ENCODE results near the gene RUSC1.

The RUSC1 gene

GRCh38 chr1:155295183-155295941, 25.3 kb upstream of the RUSC1 start:
- DNase-seq = no peak

GRCh38 chr1:155295942-155296267, 24.8 kb upstream of the RUSC1 start:
- no peak for DNase-seq

DNA sequence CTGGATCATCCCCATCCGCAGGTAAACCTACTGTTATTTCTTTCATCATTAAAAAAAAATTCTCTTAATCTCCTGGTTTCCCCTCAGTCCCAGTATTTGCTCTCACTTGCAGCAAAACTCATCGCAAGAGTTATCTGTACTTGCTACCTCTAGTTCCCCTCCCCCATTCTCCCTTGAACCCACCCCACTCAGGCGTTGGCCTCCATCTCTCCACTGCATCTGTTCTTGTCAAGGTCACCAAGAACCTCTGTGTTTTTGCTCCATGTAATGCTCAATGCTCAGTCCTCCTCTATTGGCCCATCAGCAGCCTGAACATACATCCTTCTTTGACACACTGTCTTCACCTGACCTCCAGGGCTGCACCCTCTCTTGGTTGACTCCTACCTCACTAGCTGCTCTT, 24.0 kb upstream of the RUSC1 start:
- DNase-seq = no peak

DNA sequence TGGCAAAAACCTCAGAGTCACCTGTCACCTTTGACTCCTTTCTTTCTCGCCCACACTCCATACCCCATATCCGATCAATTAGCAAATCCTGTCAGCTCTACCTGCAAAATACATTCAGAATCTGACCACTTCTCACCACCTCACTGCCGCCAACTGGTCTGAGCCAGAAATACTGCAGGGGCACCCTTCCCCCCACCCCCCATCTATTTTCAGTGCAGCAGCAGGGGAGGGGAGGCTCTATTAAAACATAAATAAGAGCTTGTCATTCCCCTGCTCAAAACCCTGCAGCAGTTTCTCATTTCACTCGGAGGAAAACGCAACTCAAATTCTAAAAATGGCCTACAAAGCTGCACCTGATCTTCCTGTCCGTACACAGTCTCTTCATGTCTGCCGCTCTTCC, 23.3 kb upstream of the RUSC1 start:
- no peak for DNase-seq

- DNase-seq = no peak
These were observed 20.7 kb upstream of the RUSC1 start for GRCh38 chr1:155300024-155300423.

GRCh38 chr1:155300553-155301329, 20.0 kb upstream of the RUSC1 start:
- no peak for DNase-seq

- DNase-seq = no peak
These were observed 19.3 kb upstream of the RUSC1 start, which contains the start of gene PKLR for GRCh38 chr1:155301342-155301841. PKLR (minus strand) TSS chr1:155301438; CDS start chr1:155301395, 43 bp downstream.

DNA sequence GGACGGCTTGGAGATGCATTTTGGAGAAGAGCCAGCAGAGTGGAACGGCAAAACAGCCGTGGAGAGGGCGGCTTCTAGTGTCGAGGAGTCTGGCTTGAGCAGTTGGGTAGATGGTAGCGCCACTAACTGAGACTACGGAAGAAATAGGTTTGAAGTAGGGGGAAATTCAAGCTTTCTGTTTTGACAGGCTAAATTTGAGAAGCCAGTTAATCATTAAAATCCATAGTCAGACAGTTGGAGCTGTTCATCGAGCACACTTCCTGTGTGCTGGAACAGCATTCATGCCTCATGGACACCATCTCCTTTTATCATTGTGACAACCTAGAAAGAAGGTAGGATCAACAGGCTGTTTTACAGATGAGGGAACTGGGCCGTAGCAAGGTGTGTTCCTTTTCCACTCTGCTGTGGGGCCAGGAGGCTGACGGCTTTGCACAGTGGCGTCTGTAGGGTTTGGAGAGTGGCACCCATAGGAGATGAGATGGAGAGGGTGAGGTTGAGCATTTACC, 16.1 kb upstream of the RUSC1 start:
- no peak for DNase-seq

- no peak for DNase-seq
These were observed 14.8 kb upstream of the RUSC1 start for GRCh38 chr1:155305881-155306391.

DNA sequence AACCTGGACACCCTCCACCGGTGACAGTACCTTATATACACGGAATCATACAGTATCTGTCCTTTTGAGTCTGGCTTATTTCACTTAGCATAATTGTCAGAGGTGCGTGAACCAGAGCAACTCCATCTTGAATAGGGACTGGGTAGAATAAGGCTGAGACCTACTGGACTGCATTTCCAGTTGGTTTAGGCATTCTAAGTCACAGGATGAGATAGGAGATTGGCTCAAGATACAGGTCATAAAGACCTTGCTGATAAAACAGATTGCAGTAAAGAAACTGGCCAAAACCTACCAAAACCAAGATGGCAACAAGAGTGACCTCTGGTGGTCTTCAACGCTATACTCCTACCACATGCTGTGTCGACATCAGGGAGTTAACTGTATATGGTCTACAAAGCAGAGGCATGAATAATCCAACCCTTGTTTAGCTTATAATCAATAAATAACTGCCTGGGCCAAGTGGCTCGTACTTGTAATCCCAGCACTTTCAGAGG, 13.4 kb upstream of the RUSC1 start:
- no peak for DNase-seq

DNA sequence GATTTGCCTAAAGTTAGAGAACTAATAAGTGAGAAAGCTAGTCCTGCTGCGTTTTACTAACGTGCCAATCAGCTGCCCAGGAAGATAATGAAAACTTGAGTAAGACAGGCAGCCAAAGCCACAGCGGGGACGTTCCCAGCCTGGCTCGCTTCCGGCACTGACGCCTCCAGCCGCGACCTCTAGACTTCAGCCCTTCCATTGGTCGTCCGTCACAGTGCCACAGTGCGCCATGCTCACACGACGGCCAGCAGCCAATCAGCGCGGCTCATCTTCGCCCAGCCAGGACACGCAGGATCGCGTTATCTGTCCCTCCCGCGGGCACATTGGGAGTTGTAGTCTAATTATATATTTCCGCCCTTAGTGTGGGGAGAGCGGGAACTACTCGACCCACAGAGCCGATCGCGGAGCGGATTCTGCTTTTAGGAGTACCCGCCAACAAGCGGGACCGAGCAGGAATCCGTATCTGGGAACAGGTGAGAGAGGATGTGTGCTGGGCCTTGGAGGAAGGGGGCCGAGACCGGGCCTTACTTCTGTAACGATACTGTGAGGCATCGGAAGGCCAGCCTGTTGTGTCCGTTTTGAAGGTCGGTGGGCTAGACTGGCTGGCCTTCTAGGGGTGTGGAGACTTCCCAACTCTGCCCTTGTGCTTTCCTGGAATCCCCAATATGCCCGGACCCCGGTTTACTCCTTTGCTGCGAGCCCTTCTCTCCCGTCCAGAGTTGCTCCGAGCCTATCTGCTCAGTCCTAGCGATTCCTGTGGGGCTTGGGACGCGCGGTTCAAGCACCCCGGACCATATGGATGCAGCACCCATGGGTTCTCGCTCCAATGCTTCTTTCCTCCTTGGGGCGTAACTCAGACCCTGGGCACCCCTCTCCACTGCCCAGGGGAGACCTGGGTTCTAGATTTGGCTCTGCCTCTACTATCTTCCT, 11.9 kb upstream of the RUSC1 start, which contains the start of gene FDPS:
Gene FDPS, plus strand, starts transcription at position 374 of the 930 bp plus-strand sequence. CDS start 924 bp downstream, outside the sequence.
- DNase-seq = peak; percentile 97

GRCh38 chr1:155309423-155310021, 11.2 kb upstream of the RUSC1 start:
- DNase-seq = no peak

DNA sequence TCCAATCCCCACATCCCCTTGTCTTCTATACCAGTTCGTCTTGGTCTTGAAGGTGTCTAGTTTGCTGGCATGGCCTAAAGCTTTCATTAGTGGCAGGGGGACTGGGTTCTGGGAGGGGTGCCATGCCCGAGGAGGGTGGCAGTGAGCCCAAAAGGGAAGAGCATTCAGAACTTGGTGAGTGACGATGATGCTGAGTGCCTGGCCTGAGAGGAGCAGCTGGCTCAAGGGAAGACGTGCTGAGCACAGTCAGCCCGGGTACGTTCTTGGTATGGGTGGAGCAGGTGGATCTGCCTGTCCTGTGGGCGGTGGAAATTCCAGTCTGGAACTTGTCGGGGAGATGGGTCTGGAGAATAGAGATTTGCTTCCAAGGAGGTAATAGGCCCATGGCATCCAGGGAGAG, 7.4 kb upstream of the RUSC1 start:
- no peak for DNase-seq

DNA sequence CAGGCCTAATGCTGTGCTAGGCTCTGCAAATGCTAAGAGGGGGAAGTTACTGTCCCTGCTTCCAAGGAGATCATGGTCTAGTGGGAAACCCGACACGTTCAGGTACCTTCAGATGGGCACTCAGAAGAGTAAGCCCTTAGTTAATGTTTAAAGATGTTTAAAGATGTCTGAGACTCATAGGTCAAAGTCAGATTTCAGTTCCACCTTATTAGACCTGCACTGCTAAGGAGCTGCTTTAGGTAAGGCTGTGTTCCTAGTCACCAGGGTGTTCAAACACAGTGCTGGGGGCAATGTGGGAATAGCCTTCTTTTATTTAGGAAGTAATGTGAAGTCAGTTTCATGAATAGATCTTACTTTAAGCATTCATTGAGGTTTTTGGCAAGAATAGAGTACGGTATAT, 3.8 kb upstream of the RUSC1 start:
- no peak for DNase-seq

GRCh38 chr1:155318082-155318481, 2.6 kb upstream of the RUSC1 start:
- DNase-seq = no peak

- no peak for DNase-seq
These were observed 1.2 kb upstream of the RUSC1 start for GRCh38 chr1:155319536-155319935.

DNA sequence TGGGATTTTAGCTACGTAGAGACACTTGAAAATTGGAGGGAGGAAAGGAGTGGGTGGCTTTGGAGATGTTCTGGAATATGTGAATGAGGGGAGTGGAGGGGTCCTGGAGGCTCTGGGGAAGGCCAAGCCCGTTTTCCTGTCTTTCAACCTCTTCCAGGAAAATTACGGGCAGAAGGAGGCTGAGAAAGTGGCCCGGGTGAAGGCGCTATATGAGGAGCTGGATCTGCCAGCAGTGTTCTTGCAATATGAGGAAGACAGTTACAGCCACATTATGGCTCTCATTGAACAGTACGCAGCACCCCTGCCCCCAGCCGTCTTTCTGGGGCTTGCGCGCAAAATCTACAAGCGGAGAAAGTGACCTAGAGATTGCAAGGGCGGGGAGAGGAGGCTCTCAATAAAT, 442 bp upstream of the RUSC1 start:
- DNase-seq = no peak

GRCh38 chr1:155321639-155322503, 1.2 kb downstream of the RUSC1 start:
- DNase-seq = no peak

- DNase-seq = peak; percentile 10
These were observed 1.9 kb downstream of the RUSC1 start for GRCh38 chr1:155322571-155322952.

DNA sequence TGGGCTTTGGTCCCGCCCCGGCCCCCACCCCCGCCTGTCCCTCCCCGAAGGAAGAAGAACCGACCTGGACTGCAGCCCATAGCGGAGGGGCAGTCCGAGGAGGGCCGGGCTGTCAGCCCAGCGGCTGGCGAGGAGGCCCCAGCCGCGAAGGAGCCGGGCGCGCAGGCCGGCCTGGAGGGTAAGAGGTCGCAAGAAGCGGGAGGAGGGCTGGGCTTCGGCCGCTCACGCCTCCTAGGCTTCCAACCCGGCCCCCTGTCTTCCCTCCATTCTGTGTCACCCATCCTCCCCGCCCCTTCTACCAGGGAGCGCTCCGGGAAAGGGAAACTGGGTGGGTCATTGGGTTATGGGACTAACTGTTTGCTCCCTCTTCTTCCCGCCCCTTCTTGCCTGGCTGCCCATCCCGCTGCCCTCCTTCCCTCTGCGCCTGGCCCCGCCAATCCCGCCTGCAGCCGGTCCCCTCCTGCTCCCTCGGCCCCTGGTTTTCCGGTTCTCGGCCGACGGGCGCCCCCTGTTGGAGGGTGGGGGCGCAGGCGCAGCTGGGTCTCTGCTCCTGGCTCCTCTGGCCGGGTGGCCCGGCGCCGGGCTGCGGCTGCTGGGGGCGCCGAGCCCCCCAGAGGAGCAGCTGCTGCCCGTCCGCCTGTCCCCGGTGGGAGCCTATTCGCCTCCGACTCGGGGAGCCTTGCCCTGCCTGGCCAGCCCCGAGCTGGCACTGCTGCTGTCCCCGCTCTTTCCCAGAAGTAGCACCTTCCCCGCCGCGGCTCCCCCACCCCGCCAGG, 2.4 kb downstream of the RUSC1 start:
- DNase-seq = peak; percentile 89

All from CD4-positive, alpha-beta T cell treated with Interleukin-6 for 4 hours (primary cell).